ENCODE data around the gene NATD1.

The NATD1 gene

DNA sequence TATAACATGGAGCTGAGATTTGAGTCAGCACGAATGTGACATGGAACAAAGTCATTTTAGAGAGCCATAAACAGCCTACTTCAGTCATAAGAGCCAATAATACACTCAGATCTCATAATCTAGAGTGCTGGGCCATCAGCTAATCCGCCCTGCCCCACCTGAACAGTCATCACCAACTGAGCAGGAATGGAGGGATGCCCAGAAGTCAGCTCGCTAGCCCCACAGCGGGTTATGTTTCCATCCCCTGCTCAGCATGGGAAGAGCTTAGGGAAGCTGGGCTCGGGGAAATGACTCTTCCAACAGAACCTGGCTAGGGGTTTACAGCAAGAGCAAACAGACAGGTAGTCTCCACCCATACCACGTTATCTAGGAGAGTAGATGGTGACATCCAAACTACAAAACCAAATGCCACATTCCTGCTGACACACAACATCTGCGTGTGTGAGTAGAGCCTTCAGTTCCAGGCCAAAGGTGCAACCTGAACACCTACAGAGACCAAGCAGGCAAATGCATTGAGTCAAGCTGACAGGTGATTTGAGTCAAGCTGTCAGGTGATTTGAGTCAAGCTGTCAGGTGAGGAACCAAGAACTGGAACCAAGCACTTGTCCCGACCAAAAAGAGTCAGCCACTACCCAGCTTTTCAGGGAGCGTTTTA lies 41.3 kb downstream of the NATD1 start:
- H3K4me1 ChIP-seq (ENCODE audit: control insufficient read depth, insufficient read depth, low read length, unreplicated experiment): peaks cover 24% of the 10 kb centered on the region
- no peaks in the 10 kb centered on the region for H3K27me3 ChIP-seq (ENCODE audit: insufficient read depth, low read length)
- H3K79me2 ChIP-seq (ENCODE audit: control insufficient read depth, insufficient read depth, low read length, unreplicated experiment): peaks cover 82% of the 10 kb centered on the region
- H3K27ac ChIP-seq (ENCODE audit: low read depth, low read length): no peak overlapping the region
- no peak overlapping the region for H2AFZ ChIP-seq (ENCODE audit: low read length, unreplicated experiment)
- H3K36me3 ChIP-seq (ENCODE audit: insufficient read depth, low read length): no peaks in the 10 kb centered on the region
- H3K4me3 ChIP-seq (ENCODE audit: low read depth, low read length): peak overlapping the region; percentile 99

DNA sequence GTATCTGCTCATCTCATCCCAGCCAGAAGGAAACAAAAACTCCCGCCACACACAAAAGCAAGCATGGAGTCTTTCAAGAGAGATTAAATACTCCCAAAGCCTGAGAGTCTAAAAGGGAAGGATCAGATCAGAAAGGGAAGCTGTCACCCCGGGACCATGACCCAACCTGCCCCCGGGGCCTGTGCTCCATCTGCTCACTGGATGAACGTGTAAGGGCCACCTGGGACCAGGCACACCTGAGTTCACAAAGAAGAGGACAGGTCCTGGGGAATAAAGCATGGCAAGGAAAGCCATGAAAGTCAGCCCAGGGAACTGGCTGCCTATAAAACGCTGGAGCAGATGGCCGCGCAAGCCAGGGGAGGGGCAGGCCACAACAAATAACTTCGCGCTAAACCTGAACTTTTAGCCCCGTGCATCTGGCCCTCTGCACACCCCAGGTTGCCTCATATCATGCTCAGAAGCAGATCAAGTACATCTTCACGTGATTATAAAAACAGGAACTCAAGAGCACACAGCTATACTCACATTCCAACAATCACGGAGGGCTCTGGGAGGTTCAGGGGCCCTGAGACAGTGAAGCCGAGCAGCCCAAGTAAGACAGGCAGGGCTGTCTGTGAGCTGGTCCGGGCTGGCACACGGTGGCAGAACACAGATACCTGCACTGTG lies 42.7 kb downstream of the NATD1 start:
- Histone ChIP-seq H3K27ac (ENCODE audit: low read depth, low read length) (no peak overlapping the region), H3K27me3 (ENCODE audit: insufficient read depth, low read length) (no peaks in the 10 kb centered on the region), H3K4me3 (ENCODE audit: low read depth, low read length) (no peak overlapping the region), H3K4me1 (ENCODE audit: control insufficient read depth, insufficient read depth, low read length, unreplicated experiment) (peaks cover 17% of the 10 kb centered on the region), H2AFZ (ENCODE audit: low read length, unreplicated experiment) (no peak overlapping the region), H3K36me3 (ENCODE audit: insufficient read depth, low read length) (no peaks in the 10 kb centered on the region), H3K79me2 (ENCODE audit: control insufficient read depth, insufficient read depth, low read length, unreplicated experiment) (peaks cover 85% of the 10 kb centered on the region)

GRCh38 chr17:21209511-21210175 lies 43.6 kb downstream of the NATD1 start:
- Histone ChIP-seq H3K4me1 (ENCODE audit: control insufficient read depth, insufficient read depth, low read length, unreplicated experiment) (peaks cover 13% of the 10 kb centered on the region), H3K27me3 (ENCODE audit: insufficient read depth, low read length) (no peaks in the 10 kb centered on the region), H3K4me3 (ENCODE audit: low read depth, low read length) (no peak overlapping the region), H3K27ac (ENCODE audit: low read depth, low read length) (no peak overlapping the region), H2AFZ (ENCODE audit: low read length, unreplicated experiment) (no peak overlapping the region), H3K36me3 (ENCODE audit: insufficient read depth, low read length) (no peaks in the 10 kb centered on the region), H3K79me2 (ENCODE audit: control insufficient read depth, insufficient read depth, low read length, unreplicated experiment) (peaks cover 85% of the 10 kb centered on the region)

DNA sequence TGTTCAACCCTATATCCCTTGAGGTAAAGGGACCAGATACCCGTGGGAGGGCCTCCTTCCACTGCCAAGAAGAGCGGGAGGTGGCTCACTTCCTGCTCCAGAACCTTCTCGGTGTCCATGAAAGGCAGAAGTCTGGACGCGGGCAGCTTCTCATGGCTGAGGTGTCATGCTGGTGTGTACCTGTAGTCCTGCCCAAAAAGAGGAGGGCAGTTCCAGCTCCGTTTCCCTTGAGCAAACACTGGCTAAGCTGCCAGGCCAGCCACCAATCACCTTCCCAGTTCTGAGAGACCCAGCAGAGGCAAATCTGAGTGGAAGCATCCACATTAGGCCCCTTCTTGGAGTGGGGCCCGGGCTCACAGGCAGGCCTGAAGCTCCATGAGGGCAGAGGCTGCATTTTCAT lies 44.9 kb downstream of the NATD1 start:
- Histone ChIP-seq H3K27ac (ENCODE audit: low read depth, low read length) (no peak overlapping the region), H3K27me3 (ENCODE audit: insufficient read depth, low read length) (no peaks in the 10 kb centered on the region), H3K36me3 (ENCODE audit: insufficient read depth, low read length) (no peaks in the 10 kb centered on the region), H3K4me3 (ENCODE audit: low read depth, low read length) (no peak overlapping the region), H2AFZ (ENCODE audit: low read length, unreplicated experiment) (no peak overlapping the region), H3K79me2 (ENCODE audit: control insufficient read depth, insufficient read depth, low read length, unreplicated experiment) (peaks cover 87% of the 10 kb centered on the region), H3K4me1 (ENCODE audit: control insufficient read depth, insufficient read depth, low read length, unreplicated experiment) (peaks cover 13% of the 10 kb centered on the region)

GRCh38 chr17:21204935-21205334 lies 48.3 kb downstream of the NATD1 start:
- H3K79me2 ChIP-seq (ENCODE audit: control insufficient read depth, insufficient read depth, low read length, unreplicated experiment): peaks cover 85% of the 10 kb centered on the region
- no peaks in the 10 kb centered on the region for H3K36me3 ChIP-seq (ENCODE audit: insufficient read depth, low read length)
- no peak overlapping the region for H2AFZ ChIP-seq (ENCODE audit: low read length, unreplicated experiment)
- no peak overlapping the region for H3K4me3 ChIP-seq (ENCODE audit: low read depth, low read length)
- no peaks in the 10 kb centered on the region for H3K4me1 ChIP-seq (ENCODE audit: control insufficient read depth, insufficient read depth, low read length, unreplicated experiment)
- H3K27me3 ChIP-seq (ENCODE audit: insufficient read depth, low read length): no peaks in the 10 kb centered on the region
- no peak overlapping the region for H3K27ac ChIP-seq (ENCODE audit: low read depth, low read length)

DNA sequence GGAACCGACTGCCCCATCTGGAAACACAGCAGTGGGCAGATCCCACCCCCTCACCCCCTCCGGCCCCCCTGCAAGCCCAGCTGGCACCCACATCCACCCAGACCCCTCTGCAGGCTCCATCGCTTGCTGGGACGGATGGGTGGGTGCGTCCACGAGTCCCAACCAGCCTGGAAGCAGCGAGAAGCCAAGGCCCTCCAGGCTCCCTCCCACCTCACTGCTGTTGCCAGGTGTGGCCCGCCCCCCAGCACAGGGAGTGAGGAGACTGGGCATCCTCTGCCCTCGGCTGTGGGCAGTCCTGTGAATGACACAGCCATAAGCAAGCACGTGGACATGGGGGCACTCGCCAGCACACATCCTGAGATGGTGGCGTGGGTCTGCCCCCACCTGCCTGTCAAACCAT lies 50.7 kb downstream of the NATD1 start:
- H3K79me2 ChIP-seq (ENCODE audit: control insufficient read depth, insufficient read depth, low read length, unreplicated experiment): peaks cover 87% of the 10 kb centered on the region

DNA sequence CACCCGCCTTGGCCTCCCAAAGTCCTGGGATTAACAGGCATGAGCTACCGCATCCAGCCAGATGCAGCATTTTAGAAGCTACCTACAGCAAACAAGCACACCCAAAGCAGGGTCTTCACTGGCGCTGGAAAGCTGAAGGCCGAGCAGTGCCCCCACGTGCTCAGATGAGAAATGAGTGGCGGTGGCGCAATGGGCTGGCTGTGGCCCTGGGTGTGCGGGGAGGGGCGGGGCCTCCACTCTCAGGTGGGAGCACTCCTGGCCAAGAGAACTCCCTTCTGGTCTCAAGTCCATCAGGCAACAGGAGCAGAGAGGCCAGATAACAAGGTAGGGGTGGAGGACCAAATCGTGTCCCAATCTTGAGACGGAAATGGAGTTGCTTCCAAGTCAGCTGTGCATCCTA lies 51.3 kb downstream of the NATD1 start:
- peaks cover 81% of the 10 kb centered on the region for H3K79me2 ChIP-seq (ENCODE audit: control insufficient read depth, insufficient read depth, low read length, unreplicated experiment)
- no peaks in the 10 kb centered on the region for H3K27me3 ChIP-seq (ENCODE audit: insufficient read depth, low read length)
- H3K4me3 ChIP-seq (ENCODE audit: low read depth, low read length): no peak overlapping the region
- no peak overlapping the region for H3K27ac ChIP-seq (ENCODE audit: low read depth, low read length)
- H3K36me3 ChIP-seq (ENCODE audit: insufficient read depth, low read length): no peaks in the 10 kb centered on the region; the same call in 1 of the 2 replicates
- no peak overlapping the region for H2AFZ ChIP-seq (ENCODE audit: low read length, unreplicated experiment)
- H3K4me1 ChIP-seq (ENCODE audit: control insufficient read depth, insufficient read depth, low read length, unreplicated experiment): no peaks in the 10 kb centered on the region

More for the DNA sequence above, 50.7 kb downstream of the NATD1 start:
- no peaks in the 10 kb centered on the region; the same call in 1 of the 2 replicates for H3K36me3 ChIP-seq (ENCODE audit: insufficient read depth, low read length)
- H3K27me3 ChIP-seq (ENCODE audit: insufficient read depth, low read length): no peaks in the 10 kb centered on the region
- H3K27ac ChIP-seq (ENCODE audit: low read depth, low read length): no peak overlapping the region
- H3K4me1 ChIP-seq (ENCODE audit: control insufficient read depth, insufficient read depth, low read length, unreplicated experiment): no peaks in the 10 kb centered on the region
- no peak overlapping the region for H3K4me3 ChIP-seq (ENCODE audit: low read depth, low read length)
- H2AFZ ChIP-seq (ENCODE audit: low read length, unreplicated experiment): no peak overlapping the region

- Histone ChIP-seq H2AFZ (ENCODE audit: low read length, unreplicated experiment) (no peak overlapping the region), H3K36me3 (ENCODE audit: insufficient read depth, low read length) (no peaks in the 10 kb centered on the region; the same call in 1 of the 2 replicates), H3K27me3 (ENCODE audit: insufficient read depth, low read length) (no peaks in the 10 kb centered on the region), H3K79me2 (ENCODE audit: control insufficient read depth, insufficient read depth, low read length, unreplicated experiment) (peaks cover 75% of the 10 kb centered on the region), H3K4me1 (ENCODE audit: control insufficient read depth, insufficient read depth, low read length, unreplicated experiment) (no peaks in the 10 kb centered on the region), H3K4me3 (ENCODE audit: low read depth, low read length) (no peak overlapping the region), H3K27ac (ENCODE audit: low read depth, low read length) (no peak overlapping the region)
Measured at GRCh38 chr17:21201298-21201595, 52.0 kb downstream of the NATD1 start.

- Histone ChIP-seq H3K4me3 (ENCODE audit: low read depth, low read length) (no peak overlapping the region), H3K27me3 (ENCODE audit: insufficient read depth, low read length) (no peaks in the 10 kb centered on the region), H3K36me3 (ENCODE audit: insufficient read depth, low read length) (no peaks in the 10 kb centered on the region; the same call in 1 of the 2 replicates), H3K27ac (ENCODE audit: low read depth, low read length) (no peak overlapping the region), H2AFZ (ENCODE audit: low read length, unreplicated experiment) (no peak overlapping the region), H3K4me1 (ENCODE audit: control insufficient read depth, insufficient read depth, low read length, unreplicated experiment) (no peaks in the 10 kb centered on the region), H3K79me2 (ENCODE audit: control insufficient read depth, insufficient read depth, low read length, unreplicated experiment) (peaks cover 70% of the 10 kb centered on the region)
Measured at GRCh38 chr17:21200590-21201297, 52.5 kb downstream of the NATD1 start.

- Histone ChIP-seq H2AFZ (ENCODE audit: low read length, unreplicated experiment) (no peak overlapping the region), H3K4me3 (ENCODE audit: low read depth, low read length) (no peak overlapping the region), H3K27ac (ENCODE audit: low read depth, low read length) (no peak overlapping the region), H3K27me3 (ENCODE audit: insufficient read depth, low read length) (no peaks in the 10 kb centered on the region), H3K4me1 (ENCODE audit: control insufficient read depth, insufficient read depth, low read length, unreplicated experiment) (no peaks in the 10 kb centered on the region), H3K79me2 (ENCODE audit: control insufficient read depth, insufficient read depth, low read length, unreplicated experiment) (peaks cover 61% of the 10 kb centered on the region), H3K36me3 (ENCODE audit: insufficient read depth, low read length) (no peaks in the 10 kb centered on the region; the same call in 1 of the 2 replicates)
Measured at GRCh38 chr17:21199856-21200255, 53.4 kb downstream of the NATD1 start.

Data from ACC112 (cell line).